IgD-negative memory B cell (primary cell): ENCODE data around the gene USP5. TPM values are rescaled to one million over a fixed set of nuclear protein-coding genes. Genes with fewer than 3 reads are reported as not detected.
A peak's percentile ranks its signal among the peaks of the same experiment; 100 is the strongest.

Source experiments
- H3K27ac Mint-ChIP-seq, 3 donors: one replicate each; pipeline ENCODE4 v1.8.0; 2020 to 2022; ENCODE audit warnings: mild to moderate bottlenecking in 3 of 3, mixed read lengths in 3 of 3, moderate library complexity in 1 of 3
- H3K27me3 Mint-ChIP-seq: one replicate; pipeline ENCODE4 v1.8.0; 2021; ENCODE audit warnings: mixed read lengths
- H3K36me3 Mint-ChIP-seq: one replicate; pipeline ENCODE4 v1.8.0; 2020; ENCODE audit warnings: mild to moderate bottlenecking, mixed read lengths
- H3K4me1 Mint-ChIP-seq, 3 donors: one replicate each; pipeline ENCODE4 v1.8.0; 2020 to 2022; ENCODE audit warnings: mixed read lengths in 3 of 3, mild to moderate bottlenecking in 1 of 3
- H3K4me3 Mint-ChIP-seq, 4 donors: one replicate each; pipeline ENCODE4 v1.8.0; 2020 to 2022; ENCODE audit warnings: mild to moderate bottlenecking in 4 of 4, mixed read lengths in 4 of 4, moderate library complexity in 3 of 4
- H3K9me3 Mint-ChIP-seq, 3 donors: one replicate each; pipeline ENCODE4 v1.8.0; 2020 to 2021; ENCODE audit warnings: mixed read lengths in 3 of 3, mild to moderate bottlenecking in 1 of 3
- polyA plus RNA-seq: library from polyadenylated mRNA; unstranded; fragments of 300-500 nt; fragmentation: Illumina TruSeq; gene quantifications from one replicate; pipeline ENCODE4 v1.2.3, GENCODE V29; 2021

USP5 gene
- polyA plus RNA-seq, 1 donor from 2014 or later, result 33.2 TPM

GRCh38 chr12:6840761-6841515 lies 11.0 kb upstream of the USP5 start, which contains the start of gene GNB3:
GNB3 (plus strand) TSS chr12:6840925; CDS start chr12:6841288, 363 bp downstream.
- H3K27me3 Mint-ChIP-seq, result no peaks in the 10 kb centered on the region
- peak within 1 kb of the TSS in 2 of 3 donors; percentile 23 to 78 for H3K27ac Mint-ChIP-seq
- H3K36me3 Mint-ChIP-seq, result no peaks in the 10 kb centered on the region
- no peaks in the 10 kb centered on the region for H3K9me3 Mint-ChIP-seq
- peak within 1 kb of the TSS in 2 of 4 donors; percentile 67 to 85 for H3K4me3 Mint-ChIP-seq
- H3K4me1 Mint-ChIP-seq, result peaks cover 10 to 14% (median 12%) of the 10 kb centered on the region in 3 donors

- Mint-ChIP-seq H3K36me3 (no peaks in the 10 kb centered on the region), H3K27me3 (no peaks in the 10 kb centered on the region), H3K9me3 (no peaks in the 10 kb centered on the region)
Observed at GRCh38 chr12:6842075-6842474, 9.9 kb upstream of the USP5 start.

GRCh38 chr12:6843118-6843902 lies 8.6 kb upstream of the USP5 start:
- H3K4me1 Mint-ChIP-seq, result peaks cover 10 to 12% (median 12%) of the 10 kb centered on the region in 3 donors
- H3K9me3 Mint-ChIP-seq, result no peaks in the 10 kb centered on the region
- H3K27me3 Mint-ChIP-seq, result no peaks in the 10 kb centered on the region
- H3K4me3 Mint-ChIP-seq, result no peak overlapping the region
- H3K27ac Mint-ChIP-seq, result no peak overlapping the region
- H3K36me3 Mint-ChIP-seq, result no peaks in the 10 kb centered on the region

More at GRCh38 chr12:6842075-6842474, 9.9 kb upstream of the USP5 start:
- Mint-ChIP-seq H3K4me1 (peaks cover 10 to 14% (median 12%) of the 10 kb centered on the region in 3 donors), H3K4me3 (no peak overlapping the region), H3K27ac (no peak overlapping the region)

GRCh38 chr12:6845395-6845794 lies 6.6 kb upstream of the USP5 start:
- no peaks in the 10 kb centered on the region for H3K27me3 Mint-ChIP-seq

GRCh38 chr12:6846316-6846869 lies 5.6 kb upstream of the USP5 start:
- peaks cover 4 to 12% (median 8%) of the 10 kb centered on the region in 3 donors for H3K4me1 Mint-ChIP-seq
- no peaks in the 10 kb centered on the region for H3K36me3 Mint-ChIP-seq
- H3K27ac Mint-ChIP-seq, result no peak overlapping the region
- no peaks in the 10 kb centered on the region for H3K27me3 Mint-ChIP-seq
- H3K4me3 Mint-ChIP-seq, result no peak overlapping the region
- H3K9me3 Mint-ChIP-seq, result no peaks in the 10 kb centered on the region

More at GRCh38 chr12:6845395-6845794, 6.6 kb upstream of the USP5 start:
- H3K4me1 Mint-ChIP-seq, result peaks cover 0 to 7% (median 4%) of the 10 kb centered on the region in 3 donors
- H3K9me3 Mint-ChIP-seq, result no peaks in the 10 kb centered on the region
- no peak overlapping the region for H3K4me3 Mint-ChIP-seq
- no peaks in the 10 kb centered on the region for H3K36me3 Mint-ChIP-seq
- peak overlapping the region in 1 of 3 donors; percentile 62 for H3K27ac Mint-ChIP-seq

GRCh38 chr12:6847676-6848075 lies 4.3 kb upstream of the USP5 start:
- Mint-ChIP-seq H3K27me3 (no peaks in the 10 kb centered on the region), H3K4me1 (peaks cover 4 to 12% (median 10%) of the 10 kb centered on the region in 3 donors), H3K27ac (no peak overlapping the region), H3K9me3 (no peaks in the 10 kb centered on the region), H3K36me3 (no peaks in the 10 kb centered on the region), H3K4me3 (peak overlapping the region in 1 of 4 donors; percentile 8)

GRCh38 chr12:6849427-6849826 lies 2.5 kb upstream of the USP5 start:
- no peaks in the 10 kb centered on the region for H3K36me3 Mint-ChIP-seq
- no peaks in the 10 kb centered on the region for H3K27me3 Mint-ChIP-seq
- H3K27ac Mint-ChIP-seq, result no peak overlapping the region
- no peaks in the 10 kb centered on the region for H3K9me3 Mint-ChIP-seq
- peak overlapping the region in 1 of 4 donors; percentile 42 for H3K4me3 Mint-ChIP-seq
- peaks cover 9 to 21% (median 10%) of the 10 kb centered on the region in 3 donors for H3K4me1 Mint-ChIP-seq

GRCh38 chr12:6849976-6850560 lies 1.9 kb upstream of the USP5 start:
- Mint-ChIP-seq H3K36me3 (no peaks in the 10 kb centered on the region), H3K27ac (no peak overlapping the region), H3K4me1 (peaks cover 9 to 21% (median 10%) of the 10 kb centered on the region in 3 donors), H3K27me3 (no peaks in the 10 kb centered on the region), H3K4me3 (peak overlapping the region in 3 of 4 donors; percentile 42 to 75 (median 73)), H3K9me3 (no peaks in the 10 kb centered on the region)

- Mint-ChIP-seq H3K27me3 (no peaks in the 10 kb centered on the region), H3K9me3 (no peaks in the 10 kb centered on the region), H3K27ac (peak overlapping the region; percentile 80 to 100 (median 88)), H3K4me3 (peak overlapping the region in 3 of 4 donors; percentile 87 to 98 (median 95)), H3K4me1 (peaks cover 9 to 21% (median 10%) of the 10 kb centered on the region in 3 donors), H3K36me3 (peaks cover under 1% of the 10 kb centered on the region)
Observed at GRCh38 chr12:6850796-6851152, 1.2 kb upstream of the USP5 start.

GRCh38 chr12:6851153-6851920 lies 613 bp upstream of the USP5 start, which contains the start of gene CDCA3:
CDCA3 (minus strand) TSS chr12:6851286; CDS start chr12:6850952, 334 bp downstream.
- Mint-ChIP-seq H3K4me3 (peak within 1 kb of the TSS; percentile 87 to 98 (median 96)), H3K27ac (peak within 1 kb of the TSS; percentile 80 to 100 (median 88)), H3K9me3 (no peaks in the 10 kb centered on the region), H3K4me1 (peaks cover 9 to 21% (median 9%) of the 10 kb centered on the region in 3 donors), H3K36me3 (peaks cover 2% of the 10 kb centered on the region), H3K27me3 (no peaks in the 10 kb centered on the region)

GRCh38 chr12:6852651-6853354 lies 853 bp downstream of the USP5 start:
- Mint-ChIP-seq H3K27ac (peak overlapping the region; percentile 80 to 100 (median 88)), H3K36me3 (peaks cover 9% of the 10 kb centered on the region), H3K9me3 (no peaks in the 10 kb centered on the region), H3K4me3 (peak overlapping the region; percentile 87 to 98 (median 96)), H3K27me3 (no peaks in the 10 kb centered on the region), H3K4me1 (peaks cover 10 to 21% (median 13%) of the 10 kb centered on the region in 3 donors)

GRCh38 chr12:6853626-6854025 lies 1.7 kb downstream of the USP5 start:
- no peaks in the 10 kb centered on the region for H3K27me3 Mint-ChIP-seq
- H3K36me3 Mint-ChIP-seq, result peaks cover 10% of the 10 kb centered on the region
- H3K9me3 Mint-ChIP-seq, result no peaks in the 10 kb centered on the region
- peaks cover 10 to 21% (median 14%) of the 10 kb centered on the region in 3 donors for H3K4me1 Mint-ChIP-seq
- H3K27ac Mint-ChIP-seq, result peak overlapping the region in 2 of 3 donors; percentile 13 to 34
- peak overlapping the region in 3 of 4 donors; percentile 34 to 95 (median 87) for H3K4me3 Mint-ChIP-seq

- Mint-ChIP-seq H3K4me3 (peak overlapping the region in 1 of 4 donors; percentile 87), H3K9me3 (no peaks in the 10 kb centered on the region), H3K36me3 (peaks cover 10% of the 10 kb centered on the region), H3K4me1 (peaks cover 10 to 21% (median 14%) of the 10 kb centered on the region in 3 donors), H3K27ac (peak overlapping the region in 1 of 3 donors; percentile 34), H3K27me3 (no peaks in the 10 kb centered on the region)
Observed at GRCh38 chr12:6854036-6854435, 2.1 kb downstream of the USP5 start.
